GM12891 (cell line): ENCODE measurements around the gene ZNF74.

Experiments
- PAX5 ChIP-seq: IDR thresholded peaks from 2 replicates; pipeline ENCODE4 v1.6.1; 2011; ENCODE audit warnings: low read length, moderate library complexity, mild to moderate bottlenecking; ENCODE audit not compliant: insufficient read depth, severe bottlenecking
- POLR2A ChIP-seq: IDR thresholded peaks from 2 replicates; pipeline ENCODE4 v1.6.1; 2011; ENCODE audit warnings: low read depth, low read length, control low read depth
- POLR2AphosphoS5 ChIP-seq: IDR thresholded peaks from 2 replicates; pipeline ENCODE4 v1.6.1; 2011; ENCODE audit warnings: low read depth, low read length, control low read depth
- SPI1 ChIP-seq: IDR thresholded peaks from 2 replicates; pipeline ENCODE4 v1.6.1; 2011; ENCODE audit warnings: low read depth, low read length, control low read depth
- TAF1 ChIP-seq: IDR thresholded peaks from 2 replicates; pipeline ENCODE4 v1.6.1; 2011; ENCODE audit warnings: low read depth, low read length, control low read depth

GRCh38 chr22:20378110-20378509 lies 15.8 kb upstream of the ZNF74 start:
- TF ChIP-seq TAF1 (no peak), POLR2A (no peak), POLR2AphosphoS5 (no peak), PAX5 (no peak), SPI1 (no peak)
